Measurements from ENCODE around the gene TIAM2. TPM values are rescaled to one million over a fixed set of nuclear protein-coding genes. Genes with fewer than 3 reads are reported as not detected.

Gene TIAM2
- total RNA-seq, 1 experiment from 2014 or later, result 9.1 TPM

DNA sequence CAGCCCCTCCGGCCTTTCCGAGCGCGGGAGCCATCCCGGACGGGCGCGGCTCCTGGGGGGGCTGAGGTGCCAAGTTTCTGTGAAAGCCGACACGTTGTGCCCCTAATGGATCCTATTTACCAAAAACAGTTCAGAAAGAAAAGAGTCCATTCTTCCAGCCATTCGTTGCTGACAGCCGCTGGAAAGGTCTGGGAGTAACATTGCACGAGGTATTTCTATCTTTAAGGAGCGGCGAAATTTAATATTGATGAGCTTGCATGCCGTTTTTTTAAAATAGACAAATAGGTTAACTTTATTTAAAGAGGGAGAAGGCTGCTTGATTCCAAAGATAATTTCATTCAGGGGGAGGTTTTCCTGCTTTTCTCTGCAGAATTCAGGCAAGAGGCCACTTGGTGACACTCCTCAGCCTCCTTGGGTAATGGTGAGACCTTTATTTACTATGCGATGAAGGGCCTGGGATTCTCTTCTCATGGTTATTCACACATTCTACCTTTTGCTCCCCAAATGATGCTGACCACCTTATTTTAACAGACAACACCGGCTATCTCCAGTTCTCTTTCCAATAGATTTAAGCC lies 988 bp downstream of the TIAM2 start:
- Histone ChIP-seq H3K9me3 (ENCODE audit: low read depth, low read length, poor library complexity, severe bottlenecking) (no peaks in the 10 kb centered on the region), H3K36me3 (ENCODE audit: insufficient read depth, low read length, poor library complexity, severe bottlenecking) (no peaks in the 10 kb centered on the region), H3K4me3 (ENCODE audit: low read depth, low read length, poor library complexity, severe bottlenecking) (peak overlapping the region; percentile 69), H3K27ac (ENCODE audit: low read depth, low read length, poor library complexity, severe bottlenecking) (no peak overlapping the region), H3K27me3 (replicated peaks; ENCODE audit: insufficient read depth, low read depth, low read length, poor library complexity) (peaks cover 8% of the 10 kb centered on the region), H3K4me1 (ENCODE audit: insufficient read depth, low read length, poor library complexity, severe bottlenecking) (peaks cover 10% of the 10 kb centered on the region)
- no peak for DNase-seq (ENCODE audit: low spot score)
- BruUV-seq (replicated peaks), result no TSS peak
- intact Hi-C loops (cut with micrococcal nuclease; ENCODE audit: unreplicated experiment), result no loop called here
- ChIA-PET POLR2A (ENCODE audit: low non-redundant PET) (no interaction called here), CTCF (no interaction called here)
- no peak for TF ChIP-seq EZH2 (IDR thresholded peaks at IDR 0.05; ENCODE audit: borderline replicate concordance, low read depth, low read length, poor library complexity, severe bottlenecking)
- TF ChIP-seq, protein P1, sequence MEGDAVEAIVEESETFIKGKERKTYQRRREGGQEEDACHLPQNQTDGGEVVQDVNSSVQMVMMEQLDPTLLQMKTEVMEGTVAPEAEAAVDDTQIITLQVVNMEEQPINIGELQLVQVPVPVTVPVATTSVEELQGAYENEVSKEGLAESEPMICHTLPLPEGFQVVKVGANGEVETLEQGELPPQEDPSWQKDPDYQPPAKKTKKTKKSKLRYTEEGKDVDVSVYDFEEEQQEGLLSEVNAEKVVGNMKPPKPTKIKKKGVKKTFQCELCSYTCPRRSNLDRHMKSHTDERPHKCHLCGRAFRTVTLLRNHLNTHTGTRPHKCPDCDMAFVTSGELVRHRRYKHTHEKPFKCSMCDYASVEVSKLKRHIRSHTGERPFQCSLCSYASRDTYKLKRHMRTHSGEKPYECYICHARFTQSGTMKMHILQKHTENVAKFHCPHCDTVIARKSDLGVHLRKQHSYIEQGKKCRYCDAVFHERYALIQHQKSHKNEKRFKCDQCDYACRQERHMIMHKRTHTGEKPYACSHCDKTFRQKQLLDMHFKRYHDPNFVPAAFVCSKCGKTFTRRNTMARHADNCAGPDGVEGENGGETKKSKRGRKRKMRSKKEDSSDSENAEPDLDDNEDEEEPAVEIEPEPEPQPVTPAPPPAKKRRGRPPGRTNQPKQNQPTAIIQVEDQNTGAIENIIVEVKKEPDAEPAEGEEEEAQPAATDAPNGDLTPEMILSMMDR (conservative IDR thresholded peaks at IDR 0.05; ENCODE audit: low read depth, low read length), result no peak

- POLR2A ChIA-PET (ENCODE audit: low non-redundant PET), result interaction anchor here (0.6 kb wide), 1 partner anchor 13 kb away, joined by 6 read pairs; no protein-coding TSS in a partner anchor
- intact Hi-C loops (cut with micrococcal nuclease; ENCODE audit: unreplicated experiment), result no loop called here
- Histone ChIP-seq H3K27ac (ENCODE audit: low read depth, low read length, poor library complexity, severe bottlenecking) (no peak overlapping the region), H3K27me3 (replicated peaks; ENCODE audit: insufficient read depth, low read depth, low read length, poor library complexity) (peaks cover 8% of the 10 kb centered on the region), H3K4me1 (ENCODE audit: insufficient read depth, low read length, poor library complexity, severe bottlenecking) (peaks cover 10% of the 10 kb centered on the region), H3K4me3 (ENCODE audit: low read depth, low read length, poor library complexity, severe bottlenecking) (no peak overlapping the region), H3K9me3 (ENCODE audit: low read depth, low read length, poor library complexity, severe bottlenecking) (no peaks in the 10 kb centered on the region), H3K36me3 (ENCODE audit: insufficient read depth, low read length, poor library complexity, severe bottlenecking) (no peaks in the 10 kb centered on the region)
- TF ChIP-seq EZH2 (IDR thresholded peaks at IDR 0.05; ENCODE audit: borderline replicate concordance, low read depth, low read length, poor library complexity, severe bottlenecking), result no peak
- TF ChIP-seq, protein P1 (conservative IDR thresholded peaks at IDR 0.05; ENCODE audit: low read depth, low read length), result no peak
- BruUV-seq (replicated peaks), result TSS peak; percentile 31
- DNase-seq (ENCODE audit: low spot score), result peak; percentile 33
- CTCF ChIA-PET, result no interaction called here
These were observed 1.8 kb downstream of the TIAM2 start for GRCh38 chr6:154996841-154997311.

DNA sequence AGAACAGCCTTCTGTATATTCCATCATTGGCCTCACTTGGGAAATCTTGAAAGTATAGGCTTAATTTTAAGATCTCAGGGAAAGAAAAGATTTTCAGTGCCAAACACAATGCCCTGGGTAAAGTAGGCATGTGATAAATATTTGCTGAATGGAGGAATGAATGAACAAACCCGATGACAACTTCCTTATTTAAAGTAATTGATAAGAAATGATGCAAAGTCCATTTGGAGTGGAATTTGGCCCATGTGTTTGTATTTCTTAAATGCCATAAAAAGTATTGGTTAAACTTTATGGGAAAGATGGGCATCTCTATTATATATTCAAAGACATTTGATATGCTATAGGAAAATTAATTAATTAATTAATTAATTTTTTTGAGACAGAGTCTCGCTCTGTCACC lies 3.7 kb downstream of the TIAM2 start:
- Histone ChIP-seq H3K36me3 (ENCODE audit: insufficient read depth, low read length, poor library complexity, severe bottlenecking) (no peaks in the 10 kb centered on the region), H3K4me3 (ENCODE audit: low read depth, low read length, poor library complexity, severe bottlenecking) (no peak overlapping the region), H3K9me3 (ENCODE audit: low read depth, low read length, poor library complexity, severe bottlenecking) (no peaks in the 10 kb centered on the region), H3K27me3 (replicated peaks; ENCODE audit: insufficient read depth, low read depth, low read length, poor library complexity) (peaks cover 8% of the 10 kb centered on the region), H3K27ac (ENCODE audit: low read depth, low read length, poor library complexity, severe bottlenecking) (no peak overlapping the region), H3K4me1 (ENCODE audit: insufficient read depth, low read length, poor library complexity, severe bottlenecking) (peaks cover 10% of the 10 kb centered on the region)
- intact Hi-C loops (cut with micrococcal nuclease; ENCODE audit: unreplicated experiment), result no loop called here
- CTCF ChIA-PET, result no interaction called here
- POLR2A ChIA-PET (ENCODE audit: low non-redundant PET), result no interaction called here
- BruUV-seq (replicated peaks), result no TSS peak
- DNase-seq (ENCODE audit: low spot score), result no peak
- TF ChIP-seq, protein P1 (conservative IDR thresholded peaks at IDR 0.05; ENCODE audit: low read depth, low read length), result no peak
- no peak for TF ChIP-seq EZH2 (IDR thresholded peaks at IDR 0.05; ENCODE audit: borderline replicate concordance, low read depth, low read length, poor library complexity, severe bottlenecking)

All from A673 (cell line).